ENCODE measurements around the gene FLOT2.

DNA sequence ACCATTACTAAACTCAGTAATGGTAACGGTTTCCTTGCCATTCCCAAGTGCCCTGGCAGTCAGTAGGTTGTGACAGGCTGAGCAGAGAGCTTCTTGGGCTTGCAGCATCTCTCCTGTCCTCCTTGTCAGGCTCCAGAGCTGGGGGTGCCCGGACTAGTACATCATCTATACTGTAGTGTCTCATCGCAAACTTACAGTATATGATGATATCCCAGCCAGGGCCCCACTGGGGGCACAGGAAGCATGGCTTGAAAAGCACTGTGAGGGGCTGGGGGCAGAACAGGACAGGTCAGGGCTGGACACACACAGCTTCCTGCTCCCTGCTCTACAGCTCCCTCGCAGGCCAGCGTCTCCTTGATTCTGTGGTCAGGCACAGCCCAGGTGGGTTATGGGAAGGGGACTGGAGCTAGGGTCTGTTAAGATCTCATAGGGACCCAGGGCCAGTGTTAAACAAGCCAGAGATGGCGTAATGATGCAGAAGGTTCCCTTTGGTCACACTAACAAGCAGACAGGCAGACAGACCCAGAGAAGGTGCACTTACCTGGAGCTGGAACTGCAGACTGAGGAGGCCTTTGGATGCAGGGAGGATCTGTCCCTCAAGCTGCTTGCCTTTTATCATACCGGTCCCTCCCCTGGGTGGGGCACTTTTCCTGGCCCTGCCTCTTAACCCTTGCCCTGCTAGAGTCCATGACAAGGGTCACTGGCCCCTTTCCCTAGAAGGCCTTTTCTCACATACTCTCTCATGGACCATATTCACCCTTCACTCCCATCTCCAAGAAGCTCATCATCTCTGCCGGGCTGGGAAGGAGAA is 35.9 kb downstream of the FLOT2 start:
- TF ChIP-seq, protein P1, sequence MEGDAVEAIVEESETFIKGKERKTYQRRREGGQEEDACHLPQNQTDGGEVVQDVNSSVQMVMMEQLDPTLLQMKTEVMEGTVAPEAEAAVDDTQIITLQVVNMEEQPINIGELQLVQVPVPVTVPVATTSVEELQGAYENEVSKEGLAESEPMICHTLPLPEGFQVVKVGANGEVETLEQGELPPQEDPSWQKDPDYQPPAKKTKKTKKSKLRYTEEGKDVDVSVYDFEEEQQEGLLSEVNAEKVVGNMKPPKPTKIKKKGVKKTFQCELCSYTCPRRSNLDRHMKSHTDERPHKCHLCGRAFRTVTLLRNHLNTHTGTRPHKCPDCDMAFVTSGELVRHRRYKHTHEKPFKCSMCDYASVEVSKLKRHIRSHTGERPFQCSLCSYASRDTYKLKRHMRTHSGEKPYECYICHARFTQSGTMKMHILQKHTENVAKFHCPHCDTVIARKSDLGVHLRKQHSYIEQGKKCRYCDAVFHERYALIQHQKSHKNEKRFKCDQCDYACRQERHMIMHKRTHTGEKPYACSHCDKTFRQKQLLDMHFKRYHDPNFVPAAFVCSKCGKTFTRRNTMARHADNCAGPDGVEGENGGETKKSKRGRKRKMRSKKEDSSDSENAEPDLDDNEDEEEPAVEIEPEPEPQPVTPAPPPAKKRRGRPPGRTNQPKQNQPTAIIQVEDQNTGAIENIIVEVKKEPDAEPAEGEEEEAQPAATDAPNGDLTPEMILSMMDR (IDR thresholded peaks at IDR 0.05; ENCODE audit: borderline replicate concordance, extremely low read depth, low read length, poor library complexity, severe bottlenecking) = no peak
- no peak for TF ChIP-seq EZH2 (IDR thresholded peaks at IDR 0.05; ENCODE audit: borderline replicate concordance, low read depth, low read length, severe bottlenecking)
